Cardiac muscle cell (in vitro differentiated cells and primary cell): ENCODE results near the gene FBXO15. TPM values are rescaled to one million over a fixed set of nuclear protein-coding genes. Genes with fewer than 3 reads are reported as not detected.

Source experiments
- DNase-seq, 2 donors: peaks; one replicate each; pipeline versions ENCODE4 v3.0.0 to v3.0.0-alpha.2; 2010 to 2017; ENCODE audit warnings: low read depth in 1 of 2, low spot score in 1 of 2
- H3K27ac ChIP-seq: fragments of 200-600 bp; sonication (generic); 2 replicates; pipeline ENCODE4 v1.5.1; 2016
- H3K27me3 ChIP-seq: fragments of 200-600 bp; sonication (generic); 2 replicates; pipeline ENCODE4 v1.6.0; 2016; ENCODE audit warnings: control low read depth
- H3K36me3 ChIP-seq: fragments of 200-600 bp; sonication (generic); 2 replicates; pipeline ENCODE4 v1.5.1; 2016; ENCODE audit warnings: control low read depth
- H3K4me1 ChIP-seq: fragments of 200-600 bp; sonication (generic); 2 replicates; pipeline ENCODE4 v1.8.1; 2017; ENCODE audit warnings: low read depth, mild to moderate bottlenecking, mixed run types
- H3K4me3 ChIP-seq: fragments of 200-600 bp; sonication (generic); 2 replicates; pipeline ENCODE4 v1.5.1; 2016; ENCODE audit warnings: mild to moderate bottlenecking
- H3K9me3 ChIP-seq: fragments of 200-600 bp; sonication (generic); 2 replicates; pipeline ENCODE4 v1.5.1; 2017; ENCODE audit warnings: low read depth, mild to moderate bottlenecking, control low read depth
- polyA plus RNA-seq: library from polyadenylated mRNA; unstranded; fragments of >200 nt; fragmentation: Nextera tagmentation; extraction: Ambion mirVana; gene quantifications from 2 replicates; pipeline ENCODE4 v1.2.1, GENCODE V29; 2016
- total RNA-seq: library from RNA; depleted of rRNA; stranded (reverse); fragments of >200 nt; gene quantifications from 2 replicates; pipeline ENCODE4 v1.2.3, GENCODE V29; 2016
- TF ChIP-seq, protein P1 (sequence below): IDR thresholded peaks from 2 replicates; pipeline ENCODE4 v1.5.1; 2012; ENCODE audit warnings: low read depth, mild to moderate bottlenecking, low read length

The FBXO15 gene
- total and polyA plus RNA-seq, 2 experiments from 2014 or later: 3.5 to 4.6 TPM

DNA sequence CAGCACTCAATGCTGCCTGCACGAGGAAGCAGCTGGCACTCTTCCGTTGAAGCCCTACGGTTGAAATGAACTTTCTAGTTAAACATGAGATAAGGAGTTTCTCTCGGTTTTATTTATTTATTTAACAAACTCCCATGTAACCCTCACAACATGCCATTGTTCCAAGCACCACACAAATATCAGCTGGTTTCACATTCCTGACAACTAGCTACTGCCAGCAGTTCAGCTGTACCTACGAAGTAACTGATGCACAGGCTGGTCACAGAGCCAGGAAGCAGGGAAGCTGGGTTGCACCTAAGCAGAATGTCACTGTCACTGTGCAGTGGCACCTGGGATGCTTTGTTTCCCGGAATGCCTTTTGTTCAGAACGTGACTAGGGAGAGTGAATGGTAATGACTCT lies 18.8 kb upstream of the FBXO15 start:
- TF ChIP-seq, protein P1, sequence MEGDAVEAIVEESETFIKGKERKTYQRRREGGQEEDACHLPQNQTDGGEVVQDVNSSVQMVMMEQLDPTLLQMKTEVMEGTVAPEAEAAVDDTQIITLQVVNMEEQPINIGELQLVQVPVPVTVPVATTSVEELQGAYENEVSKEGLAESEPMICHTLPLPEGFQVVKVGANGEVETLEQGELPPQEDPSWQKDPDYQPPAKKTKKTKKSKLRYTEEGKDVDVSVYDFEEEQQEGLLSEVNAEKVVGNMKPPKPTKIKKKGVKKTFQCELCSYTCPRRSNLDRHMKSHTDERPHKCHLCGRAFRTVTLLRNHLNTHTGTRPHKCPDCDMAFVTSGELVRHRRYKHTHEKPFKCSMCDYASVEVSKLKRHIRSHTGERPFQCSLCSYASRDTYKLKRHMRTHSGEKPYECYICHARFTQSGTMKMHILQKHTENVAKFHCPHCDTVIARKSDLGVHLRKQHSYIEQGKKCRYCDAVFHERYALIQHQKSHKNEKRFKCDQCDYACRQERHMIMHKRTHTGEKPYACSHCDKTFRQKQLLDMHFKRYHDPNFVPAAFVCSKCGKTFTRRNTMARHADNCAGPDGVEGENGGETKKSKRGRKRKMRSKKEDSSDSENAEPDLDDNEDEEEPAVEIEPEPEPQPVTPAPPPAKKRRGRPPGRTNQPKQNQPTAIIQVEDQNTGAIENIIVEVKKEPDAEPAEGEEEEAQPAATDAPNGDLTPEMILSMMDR: no peak
- no peak for DNase-seq
- Histone ChIP-seq H3K36me3 (no peaks in the 10 kb centered on the region), H3K9me3 (no peaks in the 10 kb centered on the region), H3K27me3 (no peaks in the 10 kb centered on the region), H3K27ac (no peak overlapping the region), H3K4me1 (no peaks in the 10 kb centered on the region), H3K4me3 (no peak overlapping the region)

DNA sequence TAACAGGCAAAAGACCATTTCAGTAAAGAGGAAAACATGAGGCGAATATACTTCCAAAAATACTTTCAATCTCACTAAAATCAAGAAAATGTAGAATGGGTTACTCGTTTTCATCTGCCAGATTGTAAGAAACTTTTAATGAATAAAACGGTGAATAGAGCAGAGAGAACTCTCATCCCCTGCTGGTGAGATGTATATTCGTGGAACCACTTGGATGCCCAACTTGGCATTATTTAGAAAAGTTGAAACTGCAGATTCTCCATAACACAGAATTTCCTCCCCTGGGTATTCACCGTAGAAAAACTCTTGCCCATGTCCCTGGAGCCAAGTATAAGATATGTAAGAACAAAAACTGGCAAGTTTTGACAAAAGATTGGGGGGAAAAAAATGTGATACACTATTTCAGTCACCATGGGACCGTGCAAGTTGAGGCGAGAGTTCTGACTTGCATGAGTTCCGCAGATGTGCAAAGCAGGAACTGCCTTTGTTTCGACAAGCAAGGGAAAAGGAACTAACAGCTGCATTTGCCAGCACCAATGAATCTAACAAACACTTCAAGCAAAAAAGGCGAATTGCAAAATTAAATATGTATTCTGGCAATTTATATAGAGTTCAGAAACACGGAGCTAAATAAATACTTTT lies 15.5 kb upstream of the FBXO15 start:
- Histone ChIP-seq H3K27ac (no peak overlapping the region), H3K36me3 (peaks cover 16% of the 10 kb centered on the region), H3K4me3 (no peak overlapping the region), H3K4me1 (no peaks in the 10 kb centered on the region), H3K27me3 (no peaks in the 10 kb centered on the region), H3K9me3 (no peaks in the 10 kb centered on the region)
- no peak for DNase-seq
- TF ChIP-seq, protein P1: no peak

DNA sequence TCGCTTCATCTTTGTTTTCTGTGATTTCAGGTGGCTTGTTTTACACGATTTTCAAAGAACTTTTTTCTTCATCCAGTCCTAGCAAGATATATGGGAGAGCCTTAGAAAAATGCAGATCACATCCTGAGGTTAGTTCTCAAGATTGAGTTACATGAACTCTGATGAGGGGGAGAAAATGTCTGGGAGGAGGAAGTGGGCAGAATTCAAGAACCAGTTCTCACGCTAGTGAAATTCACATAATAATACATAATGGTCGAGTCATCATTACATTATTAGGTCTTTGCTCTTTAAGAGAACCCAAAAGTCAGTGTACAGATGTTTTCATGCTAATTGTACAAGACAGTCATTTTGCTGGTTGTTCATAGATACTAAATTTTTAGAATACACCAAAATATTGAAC lies 7.6 kb upstream of the FBXO15 start:
- DNase-seq: no peak
- TF ChIP-seq, protein P1: no peak
- no peaks in the 10 kb centered on the region for H3K9me3 ChIP-seq
- peak overlapping the region; percentile 63 for H3K27ac ChIP-seq
- H3K4me1 ChIP-seq: no peaks in the 10 kb centered on the region
- H3K4me3 ChIP-seq: no peak overlapping the region
- H3K27me3 ChIP-seq: no peaks in the 10 kb centered on the region
- peaks cover 36% of the 10 kb centered on the region for H3K36me3 ChIP-seq

DNA sequence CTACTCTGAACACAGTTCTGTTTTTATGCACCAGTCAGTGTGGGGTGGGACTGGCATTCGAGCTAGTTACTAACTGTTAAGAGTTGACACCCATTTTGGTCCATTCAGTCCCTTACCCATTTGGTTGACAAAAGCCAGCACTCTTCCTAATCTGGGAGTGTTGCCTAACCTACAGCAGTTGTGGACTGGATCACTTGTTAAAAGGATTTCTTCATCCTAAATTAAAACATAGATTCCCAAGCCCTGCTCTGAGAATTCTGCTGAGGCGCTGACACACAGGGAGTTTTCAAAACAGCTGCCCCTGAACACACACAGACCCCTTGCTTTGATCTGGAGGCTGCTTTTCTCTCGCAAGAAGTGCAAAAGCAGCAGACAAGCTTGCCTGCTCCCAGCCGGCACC lies 7.1 kb upstream of the FBXO15 start:
- Histone ChIP-seq H3K27me3 (no peaks in the 10 kb centered on the region), H3K36me3 (peaks cover 34% of the 10 kb centered on the region), H3K27ac (peak overlapping the region; percentile 63), H3K9me3 (no peaks in the 10 kb centered on the region), H3K4me1 (peaks cover 4% of the 10 kb centered on the region), H3K4me3 (no peak overlapping the region)
- DNase-seq: peak in 1 of 2 donors; percentile 9
- TF ChIP-seq, protein P1: no peak

DNA sequence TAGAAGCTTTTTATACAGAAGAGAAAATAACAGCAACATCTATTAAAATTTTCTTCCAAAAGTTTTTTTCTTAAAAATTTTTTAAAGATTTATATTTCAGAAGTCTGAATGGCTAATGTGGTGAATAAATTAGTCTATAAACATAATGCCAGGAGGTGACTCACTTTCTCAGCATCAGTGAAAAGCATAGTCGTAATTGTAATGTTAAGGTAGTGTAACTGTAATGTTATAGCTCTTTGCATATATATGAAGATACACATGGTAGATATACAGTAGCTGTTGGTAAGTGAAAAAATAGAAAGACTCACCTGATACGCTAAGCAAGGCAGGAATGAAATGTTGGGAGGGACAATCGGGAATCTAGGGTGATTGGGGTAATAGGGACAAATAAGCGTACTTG lies 6.2 kb upstream of the FBXO15 start:
- no peaks in the 10 kb centered on the region for H3K9me3 ChIP-seq
- DNase-seq: no peak
- no peak overlapping the region for H3K27ac ChIP-seq
- no peaks in the 10 kb centered on the region for H3K27me3 ChIP-seq
- H3K36me3 ChIP-seq: peaks cover 29% of the 10 kb centered on the region
- TF ChIP-seq, protein P1: no peak
- peaks cover 12% of the 10 kb centered on the region for H3K4me1 ChIP-seq
- no peak overlapping the region for H3K4me3 ChIP-seq
